Embryonic facial prominence (tissue), 1 donor: ENCODE measurements around the gene KMT2C.
"Not testable (repeated sequence)": the region's sequence is repeated elsewhere in the genome, so short reads cannot be mapped to it uniquely, and the experiment has no call there.

Source experiments
- DNase-seq: peaks from one replicate; pipeline ENCODE4 v3.0.0-alpha.2; 2016; ENCODE audit errors: extremely low spot score

The KMT2C gene

DNA sequence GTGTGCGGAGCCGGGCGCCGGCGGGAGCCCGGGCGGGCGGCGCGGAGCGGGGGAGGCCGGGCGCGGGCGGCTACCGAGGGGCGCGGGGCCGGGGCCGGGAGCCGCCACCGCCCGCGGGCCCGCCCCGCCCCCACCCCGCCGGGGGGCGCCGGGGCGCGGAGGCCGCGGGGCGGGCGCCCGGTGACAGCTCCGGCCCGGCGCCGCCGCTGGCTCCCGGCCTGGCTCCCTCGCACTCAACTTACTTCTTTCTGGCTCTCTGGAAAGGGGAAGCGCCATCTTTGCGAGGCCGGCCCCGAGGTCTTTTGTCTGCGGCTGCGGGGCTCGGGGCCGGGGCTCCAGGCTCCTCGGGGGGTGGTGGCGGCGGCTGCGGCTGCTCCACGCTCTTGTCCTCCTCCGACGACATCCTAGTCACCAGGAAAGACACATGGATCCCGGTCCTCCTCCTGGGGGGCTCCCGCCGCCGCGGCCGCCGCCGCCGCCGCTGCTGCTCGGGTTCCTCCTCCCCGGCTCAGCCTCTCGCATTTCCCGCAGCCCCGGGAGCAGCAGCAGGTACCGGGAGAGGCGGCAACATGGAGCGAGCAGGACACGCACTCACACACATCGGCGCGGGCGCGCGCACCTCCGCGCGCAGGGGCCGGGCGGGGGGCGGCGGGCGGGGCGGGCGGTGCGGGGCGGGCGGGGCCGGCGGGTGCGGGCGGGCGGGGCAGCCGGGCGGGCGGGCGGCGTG, at the start of gene KMT2C:
KMT2C (minus strand) TSS at position 620 of the 727 bp plus-strand sequence; CDS start at position 403, 217 bp downstream.
- no peak for DNase-seq

DNA sequence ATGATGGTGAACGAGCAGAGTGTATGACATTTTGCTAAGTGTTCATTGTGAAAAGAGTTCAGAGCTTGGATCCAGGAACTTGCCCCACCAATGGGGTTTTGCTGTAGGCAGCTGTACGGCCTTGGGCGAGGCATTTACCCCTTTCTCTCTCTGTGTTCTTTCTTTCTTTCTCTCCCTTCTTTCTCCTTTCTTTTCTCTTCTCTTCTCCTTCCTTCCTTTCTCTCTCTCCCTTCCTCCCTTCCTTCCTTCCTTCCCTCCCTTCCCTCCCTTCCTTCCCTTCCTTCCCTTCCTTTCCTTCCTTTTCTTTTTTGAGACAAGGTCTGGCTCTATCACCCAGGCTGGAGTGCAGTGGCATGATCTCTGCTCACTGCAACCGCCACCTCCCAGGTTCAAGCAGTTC, 45.3 kb upstream of the KMT2C start:
- DNase-seq = no peak

DNA sequence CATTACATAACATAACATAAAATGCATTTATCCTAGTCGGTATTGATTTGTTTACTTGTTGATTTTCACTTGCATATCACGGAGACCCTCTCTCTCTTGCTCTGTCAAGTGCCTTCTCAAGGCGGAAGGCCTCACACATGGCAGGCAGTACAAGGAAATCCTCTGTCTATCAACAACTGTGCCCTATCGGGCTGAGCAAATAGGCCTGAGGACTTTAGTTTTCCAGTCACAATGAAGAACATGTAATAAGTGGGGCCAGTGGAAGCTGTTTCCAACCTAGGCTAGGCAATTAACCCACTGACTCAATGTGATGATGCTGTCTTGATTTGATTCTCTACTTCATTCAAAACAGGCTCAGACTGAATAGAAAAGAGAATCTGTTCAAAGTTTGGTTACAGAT, 44.9 kb upstream of the KMT2C start:
- no peak for DNase-seq

DNA sequence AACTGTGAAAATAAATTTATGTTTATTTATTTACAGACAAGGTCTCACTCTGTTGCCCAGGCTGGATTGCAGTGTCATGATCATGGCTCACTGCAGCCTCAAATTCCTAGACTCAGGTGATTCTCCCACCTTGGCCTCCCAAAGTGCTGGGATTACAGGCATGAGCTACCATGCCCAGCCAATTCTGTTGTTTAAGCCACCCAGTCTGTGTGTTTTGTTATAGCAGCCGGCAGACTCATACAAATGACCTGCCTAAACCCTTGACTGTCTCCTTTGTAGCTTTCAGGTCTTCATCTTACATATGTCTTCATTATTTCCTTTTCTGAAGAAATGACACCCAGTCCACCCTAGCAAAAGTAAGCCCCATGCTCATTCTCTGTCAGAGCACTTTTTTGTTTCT, 43.8 kb upstream of the KMT2C start:
- no peak for DNase-seq

DNA sequence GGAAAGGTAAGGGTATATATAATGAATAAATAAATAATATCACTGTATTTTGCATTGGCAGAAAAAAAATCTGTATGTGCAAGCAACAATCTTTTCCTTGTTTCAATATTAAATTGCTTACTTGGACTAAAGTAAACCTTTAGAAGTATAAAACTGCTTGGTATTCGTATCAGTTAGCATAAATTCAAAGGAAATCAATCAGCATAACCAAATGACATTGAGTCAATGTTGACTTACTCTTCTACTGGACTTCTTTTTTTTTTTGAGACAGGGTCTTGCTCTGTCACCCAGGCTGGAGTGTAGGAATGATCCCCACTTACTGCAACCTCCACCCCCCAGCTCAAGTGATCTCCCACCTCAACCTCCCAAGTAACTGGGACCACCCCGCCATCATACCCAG, 42.3 kb upstream of the KMT2C start:
- no peak for DNase-seq

DNA sequence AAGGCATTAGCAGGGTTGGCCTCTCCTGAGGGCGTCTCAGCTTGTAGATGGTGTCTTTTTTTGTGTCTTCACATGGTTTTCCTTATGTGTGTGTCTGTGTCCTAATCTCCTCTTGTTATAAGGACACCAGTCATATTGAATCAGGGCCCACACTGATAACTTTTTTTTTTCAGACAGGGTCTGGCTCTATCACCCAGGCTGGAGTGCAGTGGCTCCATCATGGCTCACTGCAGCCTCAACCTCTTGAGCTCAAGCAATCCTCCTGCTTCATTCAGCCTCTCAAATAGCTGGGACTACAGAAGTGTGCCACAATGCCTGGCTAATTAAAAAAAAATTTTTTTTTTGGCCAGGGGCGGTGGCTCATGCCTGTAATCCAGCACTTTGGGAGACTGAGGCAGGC, 41.3 kb upstream of the KMT2C start:
- no peak for DNase-seq

DNA sequence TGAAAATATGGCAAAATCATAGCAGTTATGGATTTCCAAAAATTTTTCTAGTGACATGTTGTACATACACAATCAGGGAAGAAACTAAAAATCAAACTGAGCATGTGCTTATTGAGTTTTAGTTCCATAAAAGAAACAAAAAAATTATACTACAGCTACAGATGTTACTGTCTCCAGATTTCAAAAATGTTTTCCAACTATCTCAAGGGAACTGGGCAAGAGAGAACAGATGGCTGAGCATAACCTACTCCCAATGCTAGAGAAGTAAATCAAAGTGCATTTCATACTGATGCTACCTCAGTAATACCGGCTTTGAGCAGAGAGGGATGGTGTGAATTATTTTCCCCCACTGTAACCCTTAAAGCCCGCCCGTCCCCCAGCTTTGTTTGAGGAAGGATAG, 40.7 kb upstream of the KMT2C start:
- DNase-seq = no peak

DNA sequence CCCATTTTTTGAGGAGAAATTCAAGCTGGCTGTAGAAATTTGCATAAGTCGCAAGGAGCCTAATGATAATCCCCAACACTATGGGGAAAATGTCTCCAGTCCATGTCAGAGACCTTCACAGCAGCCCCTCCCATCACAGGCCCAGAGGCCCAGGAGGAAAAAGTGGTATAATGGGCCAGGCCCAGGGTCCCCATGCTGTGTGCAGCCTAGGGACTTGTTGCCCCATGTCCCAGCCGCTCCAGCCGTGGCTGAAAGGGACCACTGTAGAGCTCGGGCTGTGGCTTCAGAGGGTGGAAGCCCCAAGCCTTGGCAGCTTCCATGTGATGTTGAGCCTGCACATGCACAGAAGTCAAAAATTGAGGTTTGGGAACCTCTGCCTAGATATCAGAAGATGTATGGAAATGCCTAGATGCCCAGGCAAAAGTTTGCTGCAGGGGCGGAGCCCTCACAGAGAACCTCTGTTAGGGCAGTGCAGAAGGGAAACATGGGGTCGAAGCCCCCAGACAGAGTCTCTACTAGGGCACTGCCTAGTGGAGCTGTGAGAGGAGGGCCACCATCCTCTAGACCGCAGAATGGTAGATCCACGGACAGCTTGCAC, 35.3 kb upstream of the KMT2C start:
- DNase-seq = not testable (repeated sequence)

DNA sequence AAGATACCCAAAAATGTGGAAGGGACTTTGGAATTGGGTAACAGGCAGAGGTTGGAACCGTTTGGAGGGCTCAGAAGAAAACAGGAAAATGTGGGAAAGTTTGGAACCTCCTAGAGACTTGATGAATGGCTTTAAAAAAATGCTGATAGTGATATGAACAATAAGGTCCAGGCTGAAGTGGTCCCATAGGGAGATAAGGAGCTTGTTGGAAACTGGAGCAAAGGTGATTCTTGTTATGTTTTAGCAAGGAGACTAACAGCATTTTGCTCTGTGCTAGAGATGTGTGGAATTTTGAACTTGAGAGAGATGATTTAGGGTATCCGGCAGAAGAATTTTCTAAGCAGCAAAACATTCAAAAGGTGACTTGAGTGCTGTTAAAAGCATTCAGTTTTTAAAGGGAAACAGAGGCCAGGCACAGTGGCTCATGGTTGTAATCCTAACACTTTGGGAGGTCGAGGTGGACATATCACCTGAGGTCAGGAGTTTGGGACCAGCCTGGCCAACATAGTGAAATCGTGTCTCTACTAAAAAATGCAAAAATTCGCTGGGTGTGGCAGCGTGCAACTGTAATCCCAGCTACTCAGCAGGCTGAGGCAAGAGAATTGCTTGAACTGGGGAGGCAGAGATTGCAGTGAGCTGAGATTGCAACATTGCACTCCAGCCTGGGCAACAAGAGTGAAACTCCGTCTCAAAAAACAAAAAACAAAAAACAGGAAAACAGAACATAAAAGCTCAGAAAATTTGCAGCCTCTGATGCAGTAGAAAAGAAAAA, 34.6 kb upstream of the KMT2C start:
- DNase-seq = not testable (repeated sequence)

DNA sequence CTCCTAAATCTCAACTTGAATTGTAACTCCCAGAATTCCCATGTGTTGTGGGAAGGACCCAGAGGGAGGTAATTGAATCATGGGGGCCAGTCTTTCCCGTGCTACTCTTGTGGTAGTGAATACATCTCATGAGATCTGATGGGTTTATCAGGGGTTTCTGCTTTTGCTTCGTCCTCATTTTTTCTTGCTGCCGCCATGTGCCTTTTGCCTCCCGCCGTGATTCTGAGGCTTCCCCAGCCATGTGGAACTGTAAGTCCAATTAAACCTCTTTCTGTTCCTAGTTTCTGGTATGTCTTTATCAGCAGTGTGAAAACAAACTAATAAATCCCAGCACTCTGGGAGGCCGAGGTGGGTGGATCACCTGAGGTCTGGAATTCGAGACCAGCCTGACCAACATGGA, 33.8 kb upstream of the KMT2C start:
- DNase-seq = not testable (repeated sequence)

DNA sequence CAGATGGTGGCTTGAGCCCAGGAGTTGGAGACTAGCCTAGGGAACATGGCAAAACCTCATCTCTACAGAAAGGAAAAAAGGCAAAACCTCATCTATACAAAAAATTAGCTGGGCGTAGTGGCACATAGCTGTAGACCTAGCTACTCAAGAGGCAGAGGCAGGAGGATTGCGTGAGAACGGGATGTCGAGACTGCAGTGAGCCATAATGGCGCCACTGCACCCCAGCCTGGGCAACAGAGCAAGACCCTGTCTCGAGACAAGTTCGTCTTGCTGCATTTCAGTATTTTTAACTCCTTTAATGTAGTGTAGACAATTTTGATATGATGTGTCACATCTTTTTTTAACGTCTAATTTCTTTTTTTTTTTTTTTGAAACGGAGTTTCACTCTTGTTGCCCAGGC, 31.4 kb upstream of the KMT2C start:
- no peak for DNase-seq

DNA sequence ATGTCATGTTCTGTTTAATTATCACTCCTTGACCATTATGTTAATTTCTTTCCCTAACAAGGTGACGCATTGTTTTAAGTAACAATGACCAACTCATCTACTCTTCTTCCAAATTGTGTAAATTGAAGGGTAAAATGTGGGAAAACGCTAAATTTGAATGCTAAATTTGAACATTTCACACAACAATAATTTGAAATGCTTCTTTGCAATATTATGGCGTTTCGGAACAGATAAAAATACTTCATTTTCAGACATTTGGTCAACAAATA, 29.2 kb upstream of the KMT2C start:
- DNase-seq = no peak

DNA sequence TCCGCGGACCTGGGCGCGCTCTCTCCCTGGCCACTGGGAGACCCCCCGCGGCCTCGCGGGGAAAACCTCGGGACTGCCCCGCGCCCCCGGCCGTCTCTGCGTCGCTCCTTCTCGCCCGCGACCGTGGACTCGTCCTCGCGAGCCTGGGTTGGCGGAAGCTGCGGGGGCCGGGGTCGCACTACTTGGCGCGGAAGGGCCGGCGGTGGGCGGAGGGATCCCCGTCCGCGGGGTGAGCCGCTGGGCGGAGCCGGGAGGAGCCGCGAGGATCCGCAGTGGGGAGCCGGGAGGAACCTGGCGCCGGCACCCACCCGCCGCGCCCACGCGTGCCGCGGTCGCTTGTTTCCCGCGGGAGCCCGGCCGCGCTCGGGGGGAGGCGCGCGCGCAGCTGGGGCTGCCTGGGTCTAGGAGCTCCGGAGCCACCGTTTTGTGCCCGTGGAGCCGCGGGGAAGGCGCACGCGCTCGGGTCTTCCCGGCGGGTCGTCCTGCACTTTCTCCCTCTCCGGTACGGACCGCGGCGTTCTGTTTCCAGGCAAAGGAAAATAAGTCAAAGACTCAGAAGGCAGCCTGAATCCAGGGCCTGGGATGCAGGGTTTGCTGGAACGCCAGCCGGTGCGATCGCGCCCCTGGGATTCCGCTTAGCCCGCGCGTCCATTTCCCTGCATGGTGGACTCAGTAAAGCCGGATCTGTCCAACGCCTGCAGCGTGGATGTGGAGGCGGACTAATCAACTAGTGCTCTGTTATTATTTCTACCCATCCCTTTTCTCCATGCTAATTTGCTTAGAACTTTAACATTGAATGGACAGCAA, 28.7 kb upstream of the KMT2C start:
- peak; percentile 66 for DNase-seq

DNA sequence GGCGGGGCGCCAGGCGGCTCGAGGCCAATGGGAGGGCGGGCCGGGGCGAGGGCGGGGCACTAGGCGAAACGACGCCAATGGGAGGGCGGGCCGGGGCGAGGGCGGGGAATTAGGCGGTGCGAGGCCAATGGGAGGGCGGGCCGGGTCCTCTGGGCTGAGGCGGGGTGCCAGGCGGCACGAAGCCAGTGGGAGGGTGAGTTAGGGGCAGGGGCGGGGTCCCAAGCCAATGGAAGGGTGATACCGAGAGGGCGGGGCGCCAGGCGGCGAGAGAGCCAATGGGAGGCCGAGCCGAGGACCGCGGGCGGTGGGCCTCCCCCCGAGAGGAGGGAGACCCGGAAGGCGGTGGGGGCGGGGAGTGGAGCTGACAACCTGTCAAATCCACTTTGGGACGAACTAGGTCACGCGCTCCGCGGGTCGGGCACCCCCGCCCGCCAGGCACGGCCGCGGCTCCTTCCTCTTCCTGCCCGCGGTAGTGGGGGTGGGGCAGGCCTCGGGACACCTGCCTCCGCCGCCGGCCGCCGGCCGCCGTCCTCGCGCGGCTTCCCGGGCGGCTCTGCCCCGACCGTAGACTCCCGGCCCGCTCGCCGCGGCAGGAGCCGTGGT, 28.0 kb upstream of the KMT2C start:
- peak; percentile 96 for DNase-seq

DNA sequence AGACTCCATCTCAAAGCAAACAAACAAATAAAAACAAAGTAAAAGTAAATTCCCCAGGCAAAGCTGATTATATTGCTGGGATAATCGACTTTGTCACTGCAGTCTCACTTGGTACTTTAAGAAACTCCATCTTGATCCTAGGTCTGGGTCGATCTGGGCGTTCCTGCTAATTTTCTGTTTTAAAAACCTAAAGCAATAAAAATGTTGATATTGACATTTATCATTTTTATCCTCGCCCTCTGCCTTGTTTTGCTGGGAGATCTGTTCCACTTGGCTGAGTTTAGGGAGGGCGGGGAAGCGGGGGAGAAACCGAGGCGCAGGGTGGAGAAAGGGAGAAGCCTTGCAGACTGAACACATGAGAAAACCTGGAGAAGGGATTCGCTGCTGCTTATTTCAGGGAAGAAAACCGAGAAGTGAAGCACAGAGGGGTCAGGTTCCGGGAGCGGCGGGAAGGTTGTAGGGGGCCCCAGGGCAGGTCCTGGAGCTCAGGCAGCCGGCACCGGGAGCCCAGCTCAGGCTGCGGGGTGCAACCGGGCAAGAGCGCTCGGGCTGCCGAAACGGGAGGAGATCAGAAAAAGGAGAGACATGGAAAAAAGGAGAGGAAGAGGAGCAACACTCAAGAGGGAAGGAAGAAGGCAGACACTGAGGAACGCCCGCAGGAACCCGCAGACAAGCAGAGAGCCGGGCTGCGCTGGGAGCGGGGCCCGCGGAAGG, 27.3 kb upstream of the KMT2C start:
- DNase-seq = peak; percentile 80

DNA sequence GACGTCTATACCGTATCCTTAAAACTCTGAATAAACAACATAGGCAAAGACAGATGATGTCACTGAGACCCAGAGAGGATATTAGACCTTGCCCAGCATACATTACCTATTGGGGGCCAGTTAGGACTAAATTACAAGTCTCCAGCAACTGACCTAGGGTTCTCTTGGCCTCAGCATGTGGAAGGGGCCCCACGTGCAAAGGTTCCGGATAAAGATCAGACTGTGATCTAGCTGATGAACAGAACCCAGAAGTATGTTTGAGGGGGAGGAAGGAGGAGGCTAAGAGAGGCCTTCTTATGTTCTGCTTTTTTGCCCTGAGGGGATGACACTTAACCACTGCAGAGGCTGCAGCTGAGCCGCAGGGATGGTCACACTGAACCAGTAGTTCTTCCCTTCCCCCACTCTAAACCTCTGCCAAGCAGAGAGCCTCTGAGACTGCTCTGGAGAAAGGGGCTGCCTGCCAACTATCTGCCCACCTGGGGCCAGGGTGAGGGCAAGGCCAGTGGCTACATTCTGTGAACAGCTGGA, 24.0 kb upstream of the KMT2C start:
- DNase-seq = no peak

DNA sequence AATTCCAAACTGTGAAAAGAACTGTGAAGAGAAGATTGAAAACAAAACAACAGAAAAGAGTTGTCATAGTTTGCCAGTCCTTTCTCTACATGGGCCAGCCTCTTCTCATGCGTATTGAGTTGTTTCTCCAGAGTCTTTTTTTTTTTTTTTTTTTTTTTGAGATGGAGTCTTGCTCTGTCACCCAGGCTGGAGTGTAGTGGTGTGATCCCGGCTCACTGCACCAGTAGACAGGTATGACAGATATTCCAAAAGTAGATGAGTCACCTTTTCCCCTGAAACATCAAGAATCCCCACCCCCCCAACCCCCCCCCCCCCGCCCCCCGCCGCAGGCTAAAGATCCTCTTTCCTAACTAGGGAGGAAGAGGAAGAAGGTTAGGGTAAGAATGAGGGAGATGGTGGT, 15.6 kb upstream of the KMT2C start:
- DNase-seq = no peak

DNA sequence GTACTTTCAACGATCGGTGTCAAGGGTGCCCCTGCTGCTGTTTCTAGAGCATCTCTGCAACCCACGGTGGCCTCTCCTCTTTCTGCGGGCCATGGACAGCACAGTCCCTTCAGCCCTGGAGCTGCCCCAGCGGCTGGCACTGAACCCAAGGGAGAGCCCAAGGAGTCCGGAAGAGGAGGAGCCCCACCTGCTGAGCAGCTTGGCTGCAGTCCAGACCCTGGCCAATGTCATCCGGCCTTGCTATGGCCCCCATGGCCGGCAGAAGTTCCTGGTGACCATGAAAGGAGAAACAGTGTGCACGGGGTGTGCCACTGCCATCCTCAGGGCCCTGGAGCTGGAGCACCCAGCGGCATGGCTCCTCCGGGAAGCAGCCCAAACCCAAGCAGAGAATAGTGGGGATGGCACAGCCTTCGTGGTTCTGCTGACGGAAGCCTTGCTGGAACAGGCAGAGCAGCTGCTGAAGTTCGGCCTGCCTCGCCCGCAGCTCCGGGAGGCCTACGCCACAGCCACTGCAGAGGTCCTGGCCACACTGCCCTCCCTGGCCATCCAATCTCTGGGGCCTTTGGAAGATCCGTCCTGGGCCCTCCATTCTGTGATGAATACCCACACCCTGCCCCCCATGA, 9.7 kb upstream of the KMT2C start:
- DNase-seq = not testable (repeated sequence)

DNA sequence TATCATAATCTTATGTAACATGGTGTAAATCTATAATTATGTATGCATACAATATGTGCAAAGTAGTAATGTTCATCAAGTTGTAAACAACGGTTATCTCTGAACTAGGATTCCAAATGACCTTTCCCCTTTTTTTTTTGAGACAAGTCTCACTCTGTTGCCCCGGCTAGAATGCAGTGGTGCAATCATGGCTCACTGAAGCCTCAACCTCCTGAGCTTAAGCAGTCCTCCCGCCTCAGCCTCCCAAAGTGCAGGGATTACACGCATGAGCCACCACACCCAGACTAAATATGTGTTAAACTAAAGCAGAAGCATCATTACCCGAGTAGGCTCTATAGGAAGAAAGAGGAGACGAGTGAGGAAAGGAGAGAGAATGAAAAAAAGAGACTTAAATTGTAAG, 7.8 kb upstream of the KMT2C start:
- no peak for DNase-seq

DNA sequence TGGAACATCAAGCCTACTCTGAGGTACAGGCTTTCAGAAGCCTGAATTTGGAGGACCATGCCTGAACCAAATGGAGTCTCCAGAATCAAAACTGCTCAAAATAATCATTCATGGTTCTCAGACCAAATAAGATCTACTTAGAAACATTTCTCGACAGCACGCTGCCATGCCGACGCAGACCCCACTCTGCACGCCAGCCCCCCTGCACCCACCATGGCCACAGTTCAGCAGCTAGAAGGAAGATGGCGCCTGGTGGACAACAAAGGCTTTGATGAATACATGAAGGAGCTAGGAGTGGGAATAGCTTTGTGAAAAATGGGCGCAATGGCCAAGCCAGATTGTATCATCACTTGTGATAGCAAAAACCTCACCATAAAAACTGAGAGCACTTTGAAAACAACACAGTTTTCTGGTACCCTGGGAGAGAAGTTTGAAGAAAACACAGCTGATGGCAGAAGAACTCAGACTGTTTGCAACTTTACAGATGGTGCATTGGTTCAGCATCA, 6.6 kb upstream of the KMT2C start:
- DNase-seq = no peak
